ENCODE data around the gene MAGEH1.
"Not testable (repeated sequence)": the region's sequence is repeated elsewhere in the genome, so short reads cannot be mapped to it uniquely, and the experiment has no call there.

MAGEH1 gene

DNA sequence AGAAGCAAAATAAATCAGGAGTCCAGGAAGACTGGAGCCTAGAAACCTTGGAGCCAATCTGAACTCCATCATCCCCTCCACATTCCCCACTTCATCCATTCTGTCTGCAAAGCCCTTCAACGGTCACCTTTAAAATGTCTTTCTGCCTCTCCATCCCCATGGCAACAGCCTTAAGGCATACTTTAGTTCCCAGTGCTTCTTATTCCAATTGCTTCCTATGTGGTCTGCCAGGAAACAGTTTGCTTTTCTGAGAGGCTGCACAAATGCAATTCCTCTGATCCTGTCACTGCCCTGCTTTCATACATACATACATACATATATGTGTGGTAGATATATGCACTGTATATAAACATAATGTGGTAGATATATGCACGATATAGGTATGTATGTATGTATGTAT, 786 bp upstream of the MAGEH1 start:
- H3K27me3 ChIP-seq (ENCODE audit: control insufficient read depth in 1 of 2, insufficient read depth in 1 of 2, low read length in 2 of 2) = peaks cover 0 to 8% of the 10 kb centered on the region in 2 experiments
- H2BK15ac ChIP-seq (ENCODE audit: low read depth, poor library complexity, severe bottlenecking) = no peak overlapping the region
- H3K4me1 ChIP-seq (ENCODE audit: control insufficient read depth, insufficient read depth, low read depth, low read length) = no peaks in the 10 kb centered on the region
- H3K4me2 ChIP-seq (ENCODE audit: low read length, poor library complexity, severe bottlenecking) = no peak overlapping the region
- peak overlapping the region; percentile 93 for H3K9ac ChIP-seq (ENCODE audit: low read length)
- DNase-seq = no peak
- H3K14ac ChIP-seq (ENCODE audit: low read length in 2 of 2) = no peak overlapping the region
- WGBS = 96% methylated on average over 1 of the region's 2 CpGs
- H3K9me3 ChIP-seq (ENCODE audit: control insufficient read depth, low read length) = no peaks in the 10 kb centered on the region
- no peak overlapping the region for H3K27ac ChIP-seq (ENCODE audit: low read length, poor library complexity, severe bottlenecking)
- H3K18ac ChIP-seq (ENCODE audit: low read depth in 1 of 2, low read length in 2 of 2) = no peak overlapping the region
- no peak overlapping the region for H2AFZ ChIP-seq (ENCODE audit: low read depth, low read length)
- H2BK5ac ChIP-seq (ENCODE audit: low read depth, low read length, poor library complexity, severe bottlenecking) = no peak overlapping the region
- H3K79me1 ChIP-seq (replicated peaks; ENCODE audit: low read length, poor library complexity, severe bottlenecking) = no peaks in the 10 kb centered on the region
- H3K4ac ChIP-seq (ENCODE audit: low read depth in 1 of 2, low read length in 2 of 2) = no peak overlapping the region
- H2BK12ac ChIP-seq (ENCODE audit: low read length in 2 of 2) = no peak overlapping the region
- H2AK5ac ChIP-seq (ENCODE audit: low read length, severe bottlenecking) = no peak overlapping the region
- no peak overlapping the region for H2BK120ac ChIP-seq (ENCODE audit: low read depth, low read length)
- no peak overlapping the region for H3K23ac ChIP-seq (ENCODE audit: low read length in 2 of 2)
- peak overlapping the region in 1 of 2 experiments; percentile 89 for H3K4me3 ChIP-seq (ENCODE audit: insufficient read depth in 1 of 2, low read depth in 1 of 2, low read length in 2 of 2)
- no peak overlapping the region for H4K8ac ChIP-seq (ENCODE audit: low read length)
- H4K91ac ChIP-seq (ENCODE audit: low read length) = no peak overlapping the region
- H3K36me3 ChIP-seq (ENCODE audit: control insufficient read depth in 1 of 2, insufficient read depth in 2 of 2, low read depth in 1 of 2, low read length in 2 of 2) = no peaks in the 10 kb centered on the region

DNA sequence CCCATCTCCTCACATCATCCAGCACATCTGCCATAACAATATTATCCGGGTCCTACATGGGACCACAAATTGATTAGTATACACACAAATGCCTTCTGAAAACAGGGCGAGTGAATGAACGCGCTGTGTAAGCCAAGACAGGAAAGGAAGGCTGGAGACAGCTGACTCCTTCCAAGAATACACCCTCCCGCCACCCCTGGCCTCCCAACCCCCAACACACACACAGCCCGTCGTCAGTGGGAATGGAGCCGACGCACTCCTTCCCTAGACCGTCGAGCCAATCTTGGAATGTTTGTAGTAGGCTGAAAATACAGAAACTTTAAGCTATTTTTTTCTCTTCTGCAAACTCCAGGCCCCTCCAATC, 319 bp upstream of the MAGEH1 start:
- WGBS = 100% methylated on average over 1 of the region's 11 CpGs

DNA sequence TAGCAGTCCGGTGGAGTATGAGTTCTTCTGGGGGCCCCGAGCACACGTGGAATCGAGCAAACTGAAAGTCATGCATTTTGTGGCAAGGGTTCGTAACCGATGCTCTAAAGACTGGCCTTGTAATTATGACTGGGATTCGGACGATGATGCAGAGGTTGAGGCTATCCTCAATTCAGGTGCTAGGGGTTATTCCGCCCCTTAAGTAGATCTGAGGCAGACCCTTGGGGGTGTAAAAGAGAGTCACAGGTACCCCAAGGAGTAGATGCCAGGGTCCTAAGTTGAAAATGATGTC, 852 bp downstream of the MAGEH1 start:
- Histone ChIP-seq H2AFZ (ENCODE audit: low read depth, low read length) (no peak overlapping the region), H3K4me3 (ENCODE audit: insufficient read depth in 1 of 2, low read depth in 1 of 2, low read length in 2 of 2) (peak overlapping the region in 1 of 2 experiments; percentile 89), H3K4me1 (ENCODE audit: control insufficient read depth, insufficient read depth, low read depth, low read length) (no peaks in the 10 kb centered on the region), H3K4me2 (ENCODE audit: low read length, poor library complexity, severe bottlenecking) (no peak overlapping the region), H3K14ac (ENCODE audit: low read length in 2 of 2) (no peak overlapping the region), H2BK12ac (ENCODE audit: low read length in 2 of 2) (no peak overlapping the region), H2BK120ac (ENCODE audit: low read depth, low read length) (no peak overlapping the region), H3K9ac (ENCODE audit: low read length) (peak overlapping the region; percentile 93), H3K36me3 (ENCODE audit: control insufficient read depth in 1 of 2, insufficient read depth in 2 of 2, low read depth in 1 of 2, low read length in 2 of 2) (no peaks in the 10 kb centered on the region), H3K27ac (ENCODE audit: low read length, poor library complexity, severe bottlenecking) (no peak overlapping the region), H3K18ac (ENCODE audit: low read depth in 1 of 2, low read length in 2 of 2) (peak overlapping the region in 1 of 2 experiments; percentile 76), H4K8ac (ENCODE audit: low read length) (no peak overlapping the region), H3K9me3 (ENCODE audit: control insufficient read depth, low read length) (no peaks in the 10 kb centered on the region), H2BK5ac (ENCODE audit: low read depth, low read length, poor library complexity, severe bottlenecking) (no peak overlapping the region), H2AK5ac (ENCODE audit: low read length, severe bottlenecking) (no peak overlapping the region), H3K27me3 (ENCODE audit: control insufficient read depth in 1 of 2, insufficient read depth in 1 of 2, low read length in 2 of 2) (peaks cover 0 to 8% of the 10 kb centered on the region in 2 experiments), H3K79me1 (replicated peaks; ENCODE audit: low read length, poor library complexity, severe bottlenecking) (no peaks in the 10 kb centered on the region), H4K91ac (ENCODE audit: low read length) (no peak overlapping the region), H3K4ac (ENCODE audit: low read depth in 1 of 2, low read length in 2 of 2) (no peak overlapping the region), H2BK15ac (ENCODE audit: low read depth, poor library complexity, severe bottlenecking) (no peak overlapping the region), H3K23ac (ENCODE audit: low read length in 2 of 2) (no peak overlapping the region)
- 25% methylated on average over 9 of the region's 9 CpGs for WGBS
- no peak for DNase-seq

More for the DNA sequence above, 319 bp upstream of the MAGEH1 start:
- no peak overlapping the region for H2AK5ac ChIP-seq (ENCODE audit: low read length, severe bottlenecking)
- H2BK5ac ChIP-seq (ENCODE audit: low read depth, low read length, poor library complexity, severe bottlenecking) = no peak overlapping the region
- no peak overlapping the region for H2BK120ac ChIP-seq (ENCODE audit: low read depth, low read length)
- peak overlapping the region; percentile 93 for H3K9ac ChIP-seq (ENCODE audit: low read length)
- no peak overlapping the region for H2AFZ ChIP-seq (ENCODE audit: low read depth, low read length)
- peak overlapping the region in 1 of 2 experiments; percentile 40 for H3K18ac ChIP-seq (ENCODE audit: low read depth in 1 of 2, low read length in 2 of 2)
- H3K79me1 ChIP-seq (replicated peaks; ENCODE audit: low read length, poor library complexity, severe bottlenecking) = no peaks in the 10 kb centered on the region
- H3K23ac ChIP-seq (ENCODE audit: low read length in 2 of 2) = no peak overlapping the region
- peak overlapping the region in 1 of 2 experiments; percentile 26 for H3K4ac ChIP-seq (ENCODE audit: low read depth in 1 of 2, low read length in 2 of 2)
- no peaks in the 10 kb centered on the region for H3K36me3 ChIP-seq (ENCODE audit: control insufficient read depth in 1 of 2, insufficient read depth in 2 of 2, low read depth in 1 of 2, low read length in 2 of 2)
- H2BK15ac ChIP-seq (ENCODE audit: low read depth, poor library complexity, severe bottlenecking) = no peak overlapping the region
- H4K91ac ChIP-seq (ENCODE audit: low read length) = no peak overlapping the region
- no peaks in the 10 kb centered on the region for H3K4me1 ChIP-seq (ENCODE audit: control insufficient read depth, insufficient read depth, low read depth, low read length)
- no peak for DNase-seq
- H4K8ac ChIP-seq (ENCODE audit: low read length) = peak overlapping the region; percentile 28
- H3K27ac ChIP-seq (ENCODE audit: low read length, poor library complexity, severe bottlenecking) = no peak overlapping the region
- peak overlapping the region in 1 of 2 experiments; percentile 89 for H3K4me3 ChIP-seq (ENCODE audit: insufficient read depth in 1 of 2, low read depth in 1 of 2, low read length in 2 of 2)
- peaks cover 0 to 8% of the 10 kb centered on the region in 2 experiments for H3K27me3 ChIP-seq (ENCODE audit: control insufficient read depth in 1 of 2, insufficient read depth in 1 of 2, low read length in 2 of 2)
- no peaks in the 10 kb centered on the region for H3K9me3 ChIP-seq (ENCODE audit: control insufficient read depth, low read length)
- no peak overlapping the region for H3K4me2 ChIP-seq (ENCODE audit: low read length, poor library complexity, severe bottlenecking)
- no peak overlapping the region for H3K14ac ChIP-seq (ENCODE audit: low read length in 2 of 2)
- H2BK12ac ChIP-seq (ENCODE audit: low read length in 2 of 2) = no peak overlapping the region

DNA sequence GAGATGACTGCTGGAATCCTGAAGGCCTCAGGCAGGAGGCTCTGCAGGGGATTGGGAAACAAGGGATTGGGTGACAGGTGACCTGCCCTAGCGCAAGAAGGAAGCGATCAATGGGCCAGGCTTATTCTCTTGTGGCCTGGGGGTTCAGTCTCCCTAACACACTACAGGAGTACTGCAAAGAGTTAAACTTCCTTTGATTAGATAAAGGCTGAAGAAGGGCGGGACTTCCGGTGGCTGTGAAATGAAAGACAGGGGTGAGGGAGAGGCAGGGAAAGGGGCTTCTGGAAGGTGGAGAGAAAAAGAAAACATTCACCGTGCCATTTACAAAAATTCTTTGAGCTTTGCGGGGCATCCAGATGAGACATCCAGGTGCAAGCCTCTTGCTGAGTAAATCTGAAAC, 3.8 kb downstream of the MAGEH1 start:
- H3K4me3 ChIP-seq (ENCODE audit: insufficient read depth in 1 of 2, low read depth in 1 of 2, low read length in 2 of 2); H3K23ac ChIP-seq (ENCODE audit: low read length in 2 of 2); H3K4ac ChIP-seq (ENCODE audit: low read depth in 1 of 2, low read length in 2 of 2); DNase-seq; H2BK12ac ChIP-seq (ENCODE audit: low read length in 2 of 2); H2BK15ac ChIP-seq (ENCODE audit: low read depth, poor library complexity, severe bottlenecking); H2AK5ac ChIP-seq (ENCODE audit: low read length, severe bottlenecking); H2BK5ac ChIP-seq (ENCODE audit: low read depth, low read length, poor library complexity, severe bottlenecking); H3K4me1 ChIP-seq (ENCODE audit: control insufficient read depth, insufficient read depth, low read depth, low read length); H3K36me3 ChIP-seq (ENCODE audit: control insufficient read depth in 1 of 2, insufficient read depth in 2 of 2, low read depth in 1 of 2, low read length in 2 of 2); H3K4me2 ChIP-seq (ENCODE audit: low read length, poor library complexity, severe bottlenecking); H3K79me1 ChIP-seq (replicated peaks; ENCODE audit: low read length, poor library complexity, severe bottlenecking); H3K27ac ChIP-seq (ENCODE audit: low read length, poor library complexity, severe bottlenecking); H3K9me3 ChIP-seq (ENCODE audit: control insufficient read depth, low read length); H4K91ac ChIP-seq (ENCODE audit: low read length); H3K27me3 ChIP-seq (ENCODE audit: control insufficient read depth in 1 of 2, insufficient read depth in 1 of 2, low read length in 2 of 2); H3K14ac ChIP-seq (ENCODE audit: low read length in 2 of 2); H4K8ac ChIP-seq (ENCODE audit: low read length); H3K18ac ChIP-seq (ENCODE audit: low read depth in 1 of 2, low read length in 2 of 2); H2AFZ ChIP-seq (ENCODE audit: low read depth, low read length); H3K9ac ChIP-seq (ENCODE audit: low read length); H2BK120ac ChIP-seq (ENCODE audit: low read depth, low read length): not testable (repeated sequence)
- no CpG with 5 or more reads among the region's 6 CpGs for WGBS

Data from mesenchymal stem cell (in vitro differentiated cells and primary cell).